CD4-positive, alpha-beta T cell (primary cell): ENCODE results near the gene DIPK1A. TPM values are rescaled to one million over a fixed set of nuclear protein-coding genes. Genes with fewer than 3 reads are reported as not detected.

Source experiments
- ATAC-seq: fragments of 200-7000 bp; cut with Tn5 transposase; one replicate; pipeline ENCODE4 v1.10.0; 2022; ENCODE audit warnings: mild to moderate bottlenecking; ENCODE audit not compliant: poor library complexity
- CTCF ChIA-PET: fragments of 350-600 bp; sonication (Branson Sonifier 250); formaldehyde crosslinking; loops from one replicate; lab custom pipeline; 2021; ENCODE audit warnings: antibody characterized with exemption, inconsistent platforms; lab: Charles Lee
- POLR2A ChIA-PET: fragments of 350-600 bp; sonication (Branson Sonifier 250); formaldehyde crosslinking; loops from one replicate; lab custom pipeline; 2021; ENCODE audit warnings: antibody characterized with exemption, inconsistent platforms; lab: Charles Lee
- DNase-seq, 14 experiments: peaks; one replicate each; pipeline ENCODE4 v3.0.0-alpha.2; 2013 to 2020; ENCODE audit warnings: mixed read lengths in 2 of 14
- H3K27ac ChIP-seq, 2 donors: one replicate each; pipeline versions ENCODE4 v1.5.1 to v1.7.0; 2013; ENCODE audit warnings: low read length in 2 of 2, low read depth in 1 of 2, mild to moderate bottlenecking in 1 of 2
- H3K27me3 ChIP-seq, 2 experiments: 1 replicate in 1 of 2; 2 replicates in 1 of 2; pipeline versions ENCODE4 v1.6.1 to v1.7.0; 2013; ENCODE audit warnings: low read length in 2 of 2, control low read depth in 1 of 2, mild to moderate bottlenecking in 1 of 2, moderate library complexity in 1 of 2; ENCODE audit not compliant: insufficient read depth in 2 of 2, control insufficient read depth in 1 of 2
- H3K36me3 ChIP-seq: one replicate; pipeline ENCODE4 v1.6.1; 2013; ENCODE audit warnings: low read length, control low read depth; ENCODE audit not compliant: insufficient read depth
- H3K4me1 ChIP-seq: one replicate; pipeline ENCODE4 v1.6.1; 2013; ENCODE audit warnings: low read length, control low read depth; ENCODE audit not compliant: insufficient read depth
- H3K4me3 ChIP-seq: one replicate; pipeline ENCODE4 v1.5.1; 2013; ENCODE audit warnings: mild to moderate bottlenecking, low read length, moderate library complexity
- H3K9me3 ChIP-seq, 2 experiments: 1 replicate in 1 of 2; 2 replicates in 1 of 2; pipeline versions ENCODE4 v1.6.1 to v1.7.0; 2013; ENCODE audit warnings: low read length in 2 of 2, mild to moderate bottlenecking in 2 of 2, control low read depth in 1 of 2, moderate library complexity in 1 of 2; ENCODE audit not compliant: control insufficient read depth in 1 of 2, insufficient read depth in 1 of 2
- H3K27ac Mint-ChIP-seq: one replicate; pipeline ENCODE4 v1.8.0; 2020; ENCODE audit warnings: mixed read lengths
- H3K27me3 Mint-ChIP-seq: one replicate; pipeline ENCODE4 v1.8.0; 2021; ENCODE audit warnings: mixed read lengths
- H3K36me3 Mint-ChIP-seq: one replicate; pipeline ENCODE4 v1.8.0; 2021; ENCODE audit warnings: low read depth, mixed read lengths
- H3K4me1 Mint-ChIP-seq: one replicate; pipeline ENCODE4 v1.8.0; 2021; ENCODE audit warnings: low read depth, mixed read lengths
- H3K4me3 Mint-ChIP-seq: one replicate; pipeline ENCODE4 v1.8.0; 2020; ENCODE audit warnings: mild to moderate bottlenecking, mixed read lengths
- H3K9me3 Mint-ChIP-seq: one replicate; pipeline ENCODE4 v1.8.0; 2020; ENCODE audit warnings: mixed read lengths
- CTCF ChIP-seq: fragments of 200-600 bp; IDR thresholded peaks from one replicate; pipeline ENCODE4 v1.8.0; 2022; ENCODE audit warnings: antibody characterized with exemption, mild to moderate bottlenecking
- intact Hi-C, 2 experiments: fragments of 100-400 bp; cut with DNase I in 1 of 2; cut with micrococcal nuclease in 1 of 2; formaldehyde crosslinking; loops; one replicate each; pipeline versions ENCODE4 v1.15.1 to v1.9.0; 2023 to 2025; cut with DNase I, micrococcal nuclease
- total RNA-seq, 174 experiments: library from RNA in 2 of 174; stranded (reverse) in 2 of 174; gene quantifications; one replicate each; pipeline ENCODE4 v1.2.3 and lab custom pipeline; 2021 to 2026

Gene DIPK1A
- total RNA-seq, 2 experiments from 2014 or later: 7.0 to 7.3 TPM

GRCh38 chr1:92951141-92951582, 10.1 kb downstream of the DIPK1A start:
- Mint-ChIP-seq H3K27ac (no peak overlapping the region), H3K4me1 (peaks cover 45% of the 10 kb centered on the region), H3K9me3 (no peaks in the 10 kb centered on the region), H3K36me3 (no peaks in the 10 kb centered on the region), H3K4me3 (no peak overlapping the region), H3K27me3 (no peaks in the 10 kb centered on the region)
- Histone ChIP-seq H3K4me3 (no peak overlapping the region), H3K27ac (no peak overlapping the region), H3K36me3 (no peaks in the 10 kb centered on the region), H3K9me3 (no peaks in the 10 kb centered on the region), H3K4me1 (peaks cover 30% of the 10 kb centered on the region), H3K27me3 (no peaks in the 10 kb centered on the region)
- ATAC-seq (peak; percentile 92), DNase-seq (peak in 4 of 14 experiments; percentile 49 to 75 (median 71))
- CTCF ChIA-PET: interaction anchor here (0.6 to 4.0 kb wide), 12 partner anchors 10 to 119 kb away, joined by 3 to 31 read pairs (median 4); partner anchors contain the start of genes DIPK1A and RPL5
- intact Hi-C loops: loop anchor here in 1 of 2 experiments (1.0 to 5.0 kb wide), 2 partner anchors 9 to 41 kb away; no protein-coding TSS in a partner anchor
- POLR2A ChIA-PET: interaction anchor here (0.9 to 5.8 kb wide), 6 partner anchors 10 to 119 kb away, joined by 3 to 42 read pairs (median 4); partner anchors contain the start of genes DIPK1A and RPL5
- peak; percentile 23 for TF ChIP-seq CTCF

DNA sequence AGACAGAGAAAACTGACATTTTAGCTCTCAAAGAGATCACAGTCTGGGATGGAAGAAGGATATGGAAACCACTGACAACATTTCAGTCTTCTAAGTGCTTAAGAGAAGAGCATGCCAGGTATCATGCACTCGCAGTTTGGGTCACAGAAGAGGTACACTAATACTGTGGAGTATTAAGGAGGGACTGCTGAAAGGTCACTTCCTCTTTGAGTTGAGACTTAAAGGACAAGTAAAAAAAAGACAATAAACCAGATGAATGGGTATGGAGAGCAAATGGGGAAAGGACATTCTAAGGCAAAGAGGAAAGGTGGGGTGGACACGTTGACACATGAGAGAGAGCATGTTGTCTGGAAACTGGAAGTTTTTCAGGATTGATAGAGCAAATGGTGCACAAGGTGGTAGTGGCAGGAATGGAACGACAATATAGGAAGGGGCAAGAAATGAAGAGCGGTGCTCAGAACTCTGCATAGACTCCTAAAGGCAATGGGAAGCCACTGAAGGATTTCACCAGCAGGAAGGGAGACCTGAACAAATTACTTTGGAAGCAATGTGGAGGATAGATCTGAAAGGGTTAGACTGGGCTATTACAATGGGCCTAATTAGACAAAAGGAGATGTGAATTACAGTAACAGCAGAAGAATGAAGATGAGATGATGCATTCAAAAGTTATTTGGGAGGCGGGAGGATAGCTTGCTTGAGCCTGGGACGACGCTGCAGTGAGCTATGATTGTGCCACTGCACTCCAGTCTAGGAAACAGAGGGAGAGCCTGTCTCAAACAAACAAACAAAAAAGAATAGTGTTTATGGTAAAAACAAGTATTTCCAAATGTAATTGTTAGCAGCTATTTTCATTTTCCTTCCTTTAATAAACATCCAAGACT, 11.1 kb downstream of the DIPK1A start:
- DNase-seq: no peak
- Histone ChIP-seq H3K4me3 (no peak overlapping the region), H3K27ac (no peak overlapping the region), H3K36me3 (no peaks in the 10 kb centered on the region), H3K9me3 (no peaks in the 10 kb centered on the region), H3K4me1 (peaks cover 27% of the 10 kb centered on the region), H3K27me3 (no peaks in the 10 kb centered on the region)
- ATAC-seq: no peak
- H3K36me3 Mint-ChIP-seq: no peaks in the 10 kb centered on the region
- ChIA-PET CTCF (interaction anchor here (0.6 to 4.0 kb wide), 13 partner anchors 10 to 118 kb away, joined by 3 to 31 read pairs (median 4); partner anchors contain the start of genes DIPK1A and RPL5), POLR2A (interaction anchor here (0.6 to 5.8 kb wide), 7 partner anchors 11 to 118 kb away, joined by 3 to 42 read pairs (median 3); partner anchors contain the start of genes DIPK1A and RPL5)
- no peak overlapping the region for H3K27ac Mint-ChIP-seq
- intact Hi-C loops: loop anchor here (5.0 kb wide), 2 partner anchors 42 to 43 kb away; no protein-coding TSS in a partner anchor
- peaks cover 47% of the 10 kb centered on the region for H3K4me1 Mint-ChIP-seq
- H3K9me3 Mint-ChIP-seq: no peaks in the 10 kb centered on the region
- no peak overlapping the region for H3K4me3 Mint-ChIP-seq
- H3K27me3 Mint-ChIP-seq: no peaks in the 10 kb centered on the region
- TF ChIP-seq CTCF: no peak

DNA sequence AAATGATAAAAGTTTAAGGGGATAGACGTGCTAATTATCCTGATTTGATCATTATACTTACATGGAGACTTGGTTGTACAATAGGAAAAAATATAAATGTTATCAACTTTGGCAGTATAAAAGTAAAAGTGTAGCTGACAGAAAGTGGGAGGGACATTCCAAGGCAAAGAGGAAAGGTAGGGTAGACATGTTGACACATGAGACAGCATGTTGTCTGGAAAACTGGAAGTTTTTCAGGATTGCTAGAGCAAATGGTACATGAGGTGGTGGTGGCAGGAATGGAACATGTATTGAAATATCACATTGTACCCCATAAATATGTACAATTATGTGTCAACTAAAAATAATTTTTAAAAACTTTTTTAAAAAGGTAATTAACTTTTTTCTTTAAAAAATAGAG, 13.2 kb downstream of the DIPK1A start:
- Histone ChIP-seq H3K27me3 (no peaks in the 10 kb centered on the region), H3K4me3 (no peak overlapping the region), H3K27ac (no peak overlapping the region), H3K4me1 (peaks cover 30% of the 10 kb centered on the region), H3K9me3 (no peaks in the 10 kb centered on the region), H3K36me3 (no peaks in the 10 kb centered on the region)
- Mint-ChIP-seq H3K4me1 (peaks cover 51% of the 10 kb centered on the region), H3K9me3 (no peaks in the 10 kb centered on the region), H3K4me3 (no peak overlapping the region), H3K27ac (no peak overlapping the region), H3K27me3 (no peaks in the 10 kb centered on the region), H3K36me3 (no peaks in the 10 kb centered on the region)
- DNase-seq (no peak), ATAC-seq (no peak)
- CTCF ChIA-PET: interaction anchor here (0.8 to 1.3 kb wide), 2 partner anchors 46 to 65 kb away, joined by 3 to 5 read pairs; no protein-coding TSS in a partner anchor
- TF ChIP-seq CTCF: no peak
- POLR2A ChIA-PET: interaction anchor here (1.2 to 1.6 kb wide), 2 partner anchors 9 to 12 kb away, joined by 3 to 6 read pairs; partner anchors contain the start of gene DIPK1A
- intact Hi-C loops: loop anchor here in 1 of 2 experiments (5.0 kb wide), 1 partner anchor 41 kb away; no protein-coding TSS in a partner anchor
